Heart left ventricle (tissue), 16 donors: ENCODE measurements around the gene ABCC6. TPM values are rescaled to one million over a fixed set of nuclear protein-coding genes. Genes with fewer than 3 reads are reported as not detected.

Experiments used
- ATAC-seq, 4 donors: fragments of 200-7000 bp; cut with Tn5 transposase; one replicate each; pipeline ENCODE4 v1.9.1; 2020 to 2022; ENCODE audit warnings: moderate library complexity in 4 of 4, mild to moderate bottlenecking in 3 of 4, moderate number of reproducible peaks in 1 of 4
- DNase-seq, 5 donors: peaks; one replicate each; pipeline ENCODE4 v3.0.0-alpha.2; 2020
- H3K27ac ChIP-seq, 12 donors: fragments of 200-600 bp; sonication (generic) in 4 of 12; one replicate each; pipeline versions ENCODE4 v1.5.0 to v1.8.0; 2016 to 2022; ENCODE audit warnings: mild to moderate bottlenecking in 2 of 12
- H3K27me3 ChIP-seq, 9 donors: fragments of 200-600 bp; sonication (generic) in 2 of 9; one replicate each; pipeline versions ENCODE4 v1.5.1 to v1.8.0; 2016 to 2022; ENCODE audit warnings: mild to moderate bottlenecking in 3 of 9
- H3K36me3 ChIP-seq, 9 donors: fragments of 200-600 bp; sonication (generic) in 2 of 9; one replicate each; pipeline versions ENCODE4 v1.5.0 to v1.8.0; 2018 to 2022; ENCODE audit warnings: mild to moderate bottlenecking in 2 of 9
- H3K4me1 ChIP-seq, 12 donors: fragments of 200-600 bp; sonication (generic) in 4 of 12; one replicate each; pipeline versions ENCODE4 v1.5.0 to v1.8.0; 2016 to 2022; ENCODE audit warnings: mild to moderate bottlenecking in 3 of 12
- H3K4me3 ChIP-seq, 12 donors: fragments of 200-600 bp; sonication (generic) in 4 of 12; one replicate each; pipeline versions ENCODE4 v1.5.0 to v1.8.0; 2017 to 2022; ENCODE audit warnings: mild to moderate bottlenecking in 9 of 12, moderate library complexity in 4 of 12
- H3K9me3 ChIP-seq, 12 donors: fragments of 200-600 bp; sonication (generic) in 4 of 12; one replicate each; pipeline versions ENCODE4 v1.5.0 to v1.8.0; 2016 to 2022; ENCODE audit warnings: mild to moderate bottlenecking in 1 of 12
- CTCF ChIP-seq, 12 donors: fragments of 200-600 bp; sonication (generic) in 4 of 12; IDR thresholded peaks; one replicate each; pipeline versions ENCODE4 v1.5.0 to v1.8.0; 2018 to 2022; ENCODE audit warnings: antibody characterized with exemption in 12 of 12, mild to moderate bottlenecking in 5 of 12
- POLR2A ChIP-seq, 2 donors: fragments of 450-650 bp; IDR thresholded peaks; one replicate each; pipeline ENCODE4 v1.6.1; 2017; ENCODE audit warnings: antibody characterized with exemption in 2 of 2, mild to moderate bottlenecking in 2 of 2, moderate library complexity in 2 of 2
- WGBS, 4 donors: extraction: QIAGEN DNeasy Blood & Tissue Kit in 2 of 4; methylation state at CpG; one replicate each; pipeline versions ENCODE4 v1.1.5 to v1.1.7; 2013 to 2018; 5-methylcytosine and 5-hydroxymethylcytosine counted together
- intact Hi-C, 10 donors: fragments of 100-400 bp; cut with DNase I; formaldehyde crosslinking; loops; one replicate each; pipeline versions ENCODE4 v1.11.1 to v1.14.2; 2022
- polyA plus RNA-seq, 2 donors: library from polyadenylated mRNA; stranded (reverse); fragments of 200-250 nt; gene quantifications; one replicate each; pipeline ENCODE4 v1.2.3, GENCODE V29; 2013
- total RNA-seq, 9 donors: library from RNA; depleted of rRNA in 2 of 9; stranded (reverse); fragments of >200 nt in 2 of 9; fragmentation: NEBNext Ultra II Directional in 3 of 9; extraction: Animal tissue kit (Norgen Biotek cat#: 25700) in 3 of 9; gene quantifications; one replicate each; pipeline versions ENCODE4 v1.1.0 to v1.2.4, GENCODE V29; 2016 to 2023
- donor health status: ischemic (EF 13 %, LVEDD 7.1; RV severe dilation, severe dysfunction).
- donor health status: healthy with polysubstance abuse.
- donor health status: DM: no; HTN: yes; CAD: no.
- donor health status: DM: no; HTN: no; CAD: no.
- donor health status: ischemic (EF 25% LVEDD 6.9; RV normal size, moderate dysfunction).
- donor health status: ischemic (EF 25% LVEDD 5.7; RV mildly dilated, moderate dysfunction).
- donor health status: healthy.
- donor health status: DM: yes; HTN: yes; CAD: no.
- donor health status: ischemic (EF 35%, LVEDD 5.7; RV mildly dilated, moderate dysfunction).
- donor health status: nonischemic (EF 11% LVEDD 7.7; RV severe dilation, severe dysfunction).
- donor health status: DM: yes; HTN: yes; CAD: no.
- donor health status: PGD.
- donor health status: ischemic (EF 29% LVEDD 5.4; RV normal size, mild dysfunction).
- donor health status: nonischemic (EF 23%, LVEDD 6.1; RV moderate dilation, normal function).

Gene ABCC6
- total and polyA plus RNA-seq, 11 donors, result 0.14 to 3.8 (median 1.3) TPM; not detected in 3

GRCh38 chr16:16190546-16190945 lies 32.7 kb downstream of the ABCC6 start:
- intact Hi-C loops, result loop anchor here in 7 of 10 donors (5.0 to 10.0 kb wide), 7 partner anchors 38 to 766 kb away; no protein-coding TSS in a partner anchor
- DNase-seq (peak in 1 of 5 donors; percentile 20), ATAC-seq (no peak)
- Histone ChIP-seq H3K27ac (no peak overlapping the region), H3K27me3 (no peaks in the 10 kb centered on the region), H3K4me1 (no peaks in the 10 kb centered on the region), H3K36me3 (no peaks in the 10 kb centered on the region), H3K9me3 (no peaks in the 10 kb centered on the region), H3K4me3 (no peak overlapping the region)
- WGBS, 4 donors, result 82 to 92% (median 89%) methylated on average over 5 of the region's 5 CpGs
- TF ChIP-seq CTCF (IDR thresholded peaks at IDR 0.05) (no peak), POLR2A (IDR thresholded peaks at IDR 0.05) (no peak)

- ATAC-seq (no peak), DNase-seq (no peak)
- TF ChIP-seq CTCF (IDR thresholded peaks at IDR 0.05) (no peak), POLR2A (IDR thresholded peaks at IDR 0.05) (no peak)
- WGBS, 4 donors, result 65 to 77% (median 69%) methylated on average over 7 to 8 of the region's 8 CpGs
- no peaks in the 10 kb centered on the region for H3K36me3 ChIP-seq
- no peaks in the 10 kb centered on the region for H3K27me3 ChIP-seq
- no peak overlapping the region for H3K27ac ChIP-seq
- intact Hi-C loops, result loop anchor here in 7 of 10 donors (5.0 to 10.0 kb wide), 7 partner anchors 38 to 765 kb away; no protein-coding TSS in a partner anchor
- H3K9me3 ChIP-seq, result no peaks in the 10 kb centered on the region
- no peaks in the 10 kb centered on the region for H3K4me1 ChIP-seq
- H3K4me3 ChIP-seq, result no peak overlapping the region
These were observed 33.5 kb downstream of the ABCC6 start for GRCh38 chr16:16189842-16190241.

GRCh38 chr16:16188827-16189226 lies 34.5 kb downstream of the ABCC6 start:
- no peak for TF ChIP-seq CTCF (IDR thresholded peaks at IDR 0.05)
- TF ChIP-seq POLR2A (IDR thresholded peaks at IDR 0.05), result no peak
- intact Hi-C loops, result no loop called here
- Histone ChIP-seq H3K27me3 (no peaks in the 10 kb centered on the region), H3K4me1 (no peaks in the 10 kb centered on the region), H3K9me3 (no peaks in the 10 kb centered on the region), H3K36me3 (no peaks in the 10 kb centered on the region), H3K27ac (no peak overlapping the region), H3K4me3 (no peak overlapping the region)
- 86 to 94% (median 88%) methylated on average over 10 to 13 of the region's 13 CpGs for WGBS, 4 donors
- ATAC-seq, result peak in 1 of 4 donors; percentile 32
- DNase-seq, result peak in 1 of 5 donors; percentile 33

DNA sequence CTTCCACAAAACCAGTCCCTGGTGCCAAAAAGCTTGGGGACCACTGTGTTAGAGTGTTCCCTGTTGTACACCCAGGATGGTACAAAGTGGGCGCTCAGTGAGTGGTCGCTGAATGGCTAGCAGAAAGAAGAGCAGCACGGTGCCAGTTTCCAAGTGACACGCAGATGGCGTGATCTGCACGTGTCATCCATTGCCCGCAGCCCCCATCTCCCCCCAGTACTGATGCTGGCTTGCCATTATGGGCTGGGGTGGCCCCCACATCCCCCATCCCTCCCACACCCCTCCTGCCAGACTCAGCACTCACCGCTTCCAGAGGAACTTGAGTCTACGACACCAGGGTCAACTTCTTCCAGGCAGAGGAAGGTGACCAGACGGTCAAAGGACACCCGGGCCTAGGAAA lies 36.5 kb downstream of the ABCC6 start:
- DNase-seq (peak in 1 of 5 donors; percentile 33), ATAC-seq (no peak)
- Histone ChIP-seq H3K4me3 (no peak overlapping the region), H3K36me3 (no peaks in the 10 kb centered on the region), H3K27ac (no peak overlapping the region), H3K27me3 (peaks cover 0 to 3% (median 0%) of the 10 kb centered on the region in 9 donors), H3K4me1 (no peaks in the 10 kb centered on the region), H3K9me3 (no peaks in the 10 kb centered on the region)
- 89 to 92% (median 91%) methylated on average over 11 of the region's 11 CpGs for WGBS, 4 donors
- TF ChIP-seq POLR2A (IDR thresholded peaks at IDR 0.05) (no peak), CTCF (IDR thresholded peaks at IDR 0.05) (no peak)
- intact Hi-C loops, result no loop called here
